Right atrium auricular region (tissue), 2 donors: ENCODE measurements around the gene PPT2. TPM values are rescaled to one million over a fixed set of nuclear protein-coding genes. Genes with fewer than 3 reads are reported as not detected.

Source experiments
- DNase-seq: peaks from one replicate; pipeline ENCODE4 v3.0.0-alpha.2; 2019; ENCODE audit warnings: low spot score
- H3K27ac ChIP-seq, 2 donors: fragments of 200-600 bp; sonication (generic); 1 replicate in 1 of 2; 2 replicates in 1 of 2; pipeline ENCODE4 v1.5.1; 2016 to 2019
- H3K27me3 ChIP-seq, 2 donors: fragments of 200-600 bp; sonication (generic); one replicate each; pipeline versions ENCODE4 v1.5.1 to v1.6.0; 2017 to 2019
- H3K36me3 ChIP-seq: fragments of 200-600 bp; sonication (generic); one replicate; pipeline ENCODE4 v1.5.1; 2016
- H3K4me1 ChIP-seq, 2 donors: fragments of 200-600 bp; sonication (generic); one replicate each; pipeline versions ENCODE4 v1.5.1 to v1.6.0; 2017 to 2019
- H3K4me3 ChIP-seq, 2 donors: fragments of 200-600 bp; sonication (generic); 1 replicate in 1 of 2; 2 replicates in 1 of 2; pipeline ENCODE4 v1.5.1; 2017 to 2019; ENCODE audit warnings: mild to moderate bottlenecking in 1 of 2, moderate library complexity in 1 of 2
- H3K9me3 ChIP-seq, 2 donors: fragments of 200-600 bp; sonication (generic); one replicate each; pipeline ENCODE4 v1.5.1; 2019
- total RNA-seq, 2 donors: library from RNA; depleted of rRNA; stranded (reverse); fragments of >200 nt; gene quantifications; one replicate each; pipeline ENCODE4 v1.1.0, GENCODE V29; 2016
- TF ChIP-seq, protein P1 (sequence below), 2 donors: fragments of 200-600 bp; sonication (generic); IDR thresholded peaks; one replicate each; pipeline ENCODE4 v1.5.1; 2019; ENCODE audit warnings: antibody characterized with exemption in 2 of 2

The PPT2 gene
- total RNA-seq, 2 donors from 2014 or later = 19.5 to 27.0 TPM

- no peak for DNase-seq
- H3K4me1 ChIP-seq = peaks cover 4 to 24% of the 10 kb centered on the region in 2 donors
- TF ChIP-seq, protein P1, sequence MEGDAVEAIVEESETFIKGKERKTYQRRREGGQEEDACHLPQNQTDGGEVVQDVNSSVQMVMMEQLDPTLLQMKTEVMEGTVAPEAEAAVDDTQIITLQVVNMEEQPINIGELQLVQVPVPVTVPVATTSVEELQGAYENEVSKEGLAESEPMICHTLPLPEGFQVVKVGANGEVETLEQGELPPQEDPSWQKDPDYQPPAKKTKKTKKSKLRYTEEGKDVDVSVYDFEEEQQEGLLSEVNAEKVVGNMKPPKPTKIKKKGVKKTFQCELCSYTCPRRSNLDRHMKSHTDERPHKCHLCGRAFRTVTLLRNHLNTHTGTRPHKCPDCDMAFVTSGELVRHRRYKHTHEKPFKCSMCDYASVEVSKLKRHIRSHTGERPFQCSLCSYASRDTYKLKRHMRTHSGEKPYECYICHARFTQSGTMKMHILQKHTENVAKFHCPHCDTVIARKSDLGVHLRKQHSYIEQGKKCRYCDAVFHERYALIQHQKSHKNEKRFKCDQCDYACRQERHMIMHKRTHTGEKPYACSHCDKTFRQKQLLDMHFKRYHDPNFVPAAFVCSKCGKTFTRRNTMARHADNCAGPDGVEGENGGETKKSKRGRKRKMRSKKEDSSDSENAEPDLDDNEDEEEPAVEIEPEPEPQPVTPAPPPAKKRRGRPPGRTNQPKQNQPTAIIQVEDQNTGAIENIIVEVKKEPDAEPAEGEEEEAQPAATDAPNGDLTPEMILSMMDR (IDR thresholded peaks at IDR 0.05) = no peak
- no peak overlapping the region for H3K4me3 ChIP-seq
- no peaks in the 10 kb centered on the region for H3K9me3 ChIP-seq
- H3K27me3 ChIP-seq = no peaks in the 10 kb centered on the region
- peak overlapping the region in 1 of 2 donors; percentile 100 for H3K27ac ChIP-seq
- H3K36me3 ChIP-seq = no peaks in the 10 kb centered on the region
These were observed 44.4 kb downstream of the PPT2 start for GRCh38 chr6:32198345-32198696.

GRCh38 chr6:32198866-32199265 is 44.9 kb downstream of the PPT2 start:
- TF ChIP-seq, protein P1 (IDR thresholded peaks at IDR 0.05) = no peak
- Histone ChIP-seq H3K4me1 (peaks cover 4 to 20% of the 10 kb centered on the region in 2 donors), H3K9me3 (no peaks in the 10 kb centered on the region), H3K27me3 (no peaks in the 10 kb centered on the region), H3K27ac (no peak overlapping the region), H3K36me3 (no peaks in the 10 kb centered on the region), H3K4me3 (no peak overlapping the region)
- DNase-seq = no peak

GRCh38 chr6:32200711-32201475 is 47.0 kb downstream of the PPT2 start:
- peaks cover 0 to 10% of the 10 kb centered on the region in 2 donors for H3K4me1 ChIP-seq
- TF ChIP-seq, protein P1 (IDR thresholded peaks at IDR 0.05) = no peak
- no peaks in the 10 kb centered on the region for H3K9me3 ChIP-seq
- H3K27me3 ChIP-seq = no peaks in the 10 kb centered on the region
- H3K36me3 ChIP-seq = no peaks in the 10 kb centered on the region
- no peak overlapping the region for H3K27ac ChIP-seq
- DNase-seq = no peak
- no peak overlapping the region for H3K4me3 ChIP-seq

DNA sequence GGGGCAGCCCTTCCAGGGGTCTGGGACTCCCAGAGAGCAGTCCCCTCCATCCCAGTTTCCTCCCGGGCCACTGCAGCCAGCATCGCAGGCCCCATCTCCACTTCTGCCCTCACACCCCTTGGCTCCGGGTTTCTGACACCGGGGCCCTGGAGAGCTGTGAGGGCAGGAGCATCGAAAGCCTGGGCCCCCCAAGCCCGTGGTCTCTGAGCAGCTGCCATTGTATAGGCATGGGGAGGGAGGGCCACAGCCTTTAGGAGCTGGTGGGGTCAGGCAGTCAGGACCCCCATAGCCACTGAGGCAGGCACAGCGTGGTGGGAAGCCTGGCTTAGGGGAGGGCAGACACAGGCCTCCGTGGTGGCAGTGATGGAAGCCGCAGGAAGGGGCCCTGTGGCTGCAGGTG is 48.2 kb downstream of the PPT2 start:
- no peaks in the 10 kb centered on the region for H3K9me3 ChIP-seq
- no peaks in the 10 kb centered on the region for H3K27me3 ChIP-seq
- H3K4me3 ChIP-seq = no peak overlapping the region
- H3K36me3 ChIP-seq = no peaks in the 10 kb centered on the region
- no peak for DNase-seq
- TF ChIP-seq, protein P1 (IDR thresholded peaks at IDR 0.05) = no peak
- peaks cover 0 to 3% of the 10 kb centered on the region in 2 donors for H3K4me1 ChIP-seq
- no peak overlapping the region for H3K27ac ChIP-seq

DNA sequence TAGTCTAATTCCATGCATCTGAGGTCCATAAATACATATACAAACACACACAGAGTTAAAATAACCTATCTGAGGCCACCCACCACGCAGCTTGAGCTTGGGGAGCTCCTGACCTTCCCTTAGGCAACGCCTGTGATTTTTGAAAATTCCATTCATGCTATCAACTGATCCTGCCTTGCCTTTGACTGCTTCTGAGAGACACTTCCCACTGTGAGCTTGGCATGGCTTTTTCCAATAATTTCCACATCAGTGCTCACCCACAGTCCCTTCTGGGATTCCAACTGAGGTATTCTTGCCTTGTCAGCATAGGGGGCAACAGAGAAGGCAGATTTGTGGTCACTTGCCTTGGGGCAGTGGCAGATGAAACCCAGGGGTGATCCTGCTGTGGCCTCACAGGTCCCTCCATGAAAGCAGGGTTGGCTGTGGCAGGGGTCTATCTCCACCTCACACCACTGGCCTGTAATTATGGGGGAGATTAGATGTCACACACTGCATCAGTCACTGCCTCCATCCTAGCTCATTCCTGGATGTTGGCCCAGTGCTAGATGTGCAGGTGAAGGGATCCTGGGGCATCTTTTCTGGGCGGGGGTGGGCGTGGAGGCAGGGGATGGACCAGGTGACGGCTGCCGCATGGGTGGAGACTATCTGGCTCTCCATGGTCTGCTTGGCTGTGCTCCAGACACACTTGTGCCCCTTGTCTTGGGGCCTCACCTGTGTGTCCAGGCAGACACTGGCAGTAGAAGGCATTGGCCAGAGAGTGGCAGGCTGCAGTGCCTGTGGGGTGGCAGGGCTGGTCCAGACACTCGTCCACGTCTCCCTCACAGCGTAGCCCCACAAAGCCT is 49.7 kb downstream of the PPT2 start:
- TF ChIP-seq, protein P1 (IDR thresholded peaks at IDR 0.05) = no peak
- no peak overlapping the region for H3K27ac ChIP-seq
- no peak overlapping the region for H3K4me3 ChIP-seq
- H3K9me3 ChIP-seq = no peaks in the 10 kb centered on the region
- H3K4me1 ChIP-seq = no peaks in the 10 kb centered on the region
- H3K27me3 ChIP-seq = no peaks in the 10 kb centered on the region
- H3K36me3 ChIP-seq = no peaks in the 10 kb centered on the region
- DNase-seq = no peak
